ENCODE data around the gene ZNF546.
"Not testable (repeated sequence)": the region's sequence is repeated elsewhere in the genome, so short reads cannot be mapped to it uniquely, and the experiment has no call there.

The ZNF546 gene

GRCh38 chr19:39987167-39987566, 9.7 kb upstream of the ZNF546 start:
- no peak for DNase-seq

GRCh38 chr19:39987596-39987995, 9.3 kb upstream of the ZNF546 start:
- no peak for DNase-seq

GRCh38 chr19:39993605-39994004, 3.3 kb upstream of the ZNF546 start:
- no peak for DNase-seq

GRCh38 chr19:39994361-39994760, 2.5 kb upstream of the ZNF546 start:
- DNase-seq: no peak

- no peak for DNase-seq
Measured at GRCh38 chr19:39995794-39996193, 1.1 kb upstream of the ZNF546 start.

- peak; percentile 58 for DNase-seq
Measured at GRCh38 chr19:39996218-39996810, 546 bp upstream of the ZNF546 start.

GRCh38 chr19:39997638-39998216, 867 bp downstream of the ZNF546 start:
- no peak for DNase-seq

GRCh38 chr19:39998501-39998900, 1.6 kb downstream of the ZNF546 start:
- no peak for DNase-seq

- DNase-seq: no peak
Measured at GRCh38 chr19:40005691-40006272, 8.9 kb downstream of the ZNF546 start.

- DNase-seq: no peak
Measured at GRCh38 chr19:40006273-40006691, 9.4 kb downstream of the ZNF546 start.

GRCh38 chr19:40009674-40010073, 12.8 kb downstream of the ZNF546 start:
- no peak for DNase-seq

- DNase-seq: no peak
Measured at GRCh38 chr19:40013991-40014390, 17.1 kb downstream of the ZNF546 start.

GRCh38 chr19:40023969-40024368, 27.1 kb downstream of the ZNF546 start:
- no peak for DNase-seq

GRCh38 chr19:40025938-40026596, 29.2 kb downstream of the ZNF546 start:
- DNase-seq: no peak

GRCh38 chr19:40026597-40026970, 29.7 kb downstream of the ZNF546 start:
- DNase-seq: no peak

- DNase-seq: no peak
Measured at GRCh38 chr19:40033989-40034560, 37.2 kb downstream of the ZNF546 start.

- no peak for DNase-seq
Measured at GRCh38 chr19:40035996-40036395, 39.1 kb downstream of the ZNF546 start.

- not testable (repeated sequence) for DNase-seq
Measured at GRCh38 chr19:40038047-40038446, 41.2 kb downstream of the ZNF546 start.

GRCh38 chr19:40041718-40042117, 44.9 kb downstream of the ZNF546 start:
- not testable (repeated sequence) for DNase-seq

GRCh38 chr19:40053491-40053890, 56.6 kb downstream of the ZNF546 start:
- DNase-seq: no peak

GRCh38 chr19:40054632-40055031, 57.8 kb downstream of the ZNF546 start:
- no peak for DNase-seq

GRCh38 chr19:40055049-40055448, 58.2 kb downstream of the ZNF546 start:
- no peak for DNase-seq

GRCh38 chr19:40055832-40056504, 59.1 kb downstream of the ZNF546 start, which contains the start of gene ZNF780B:
TSS of gene ZNF780B (minus strand) at chr19:40056231. CDS start at chr19:40050332, 5,899 bp downstream.
- DNase-seq: peak; percentile 80

All from NCI-H146 (cell line).